GM23338 (cell line): Measurements from ENCODE around the gene IQCK. TPM values are rescaled to one million over a fixed set of nuclear protein-coding genes. Genes with fewer than 3 reads are reported as not detected.

Experiments
- ATAC-seq: fragments of 200-7000 bp; cut with Tn5 transposase; 3 replicates; pipeline ENCODE4 v1.9.1; 2020
- DNase-seq: peaks from one replicate; pipeline ENCODE4 v3.0.0-alpha.2; 2015; ENCODE audit warnings: low spot score
- H2AFZ ChIP-seq: fragments of 200-600 bp; sonication (generic); 2 replicates; pipeline ENCODE4 v1.8.0; 2016; ENCODE audit warnings: antibody characterized with exemption, mild to moderate bottlenecking, moderate library complexity
- H3F3A ChIP-seq: fragments of 200-600 bp; sonication (generic); replicated peaks from 2 replicates; pipeline ENCODE4 v1.8.0; 2017; ENCODE audit warnings: antibody characterized with exemption, mixed run types, low read depth
- H3K27ac ChIP-seq: fragments of 200-600 bp; sonication (generic); 2 replicates; pipeline ENCODE4 v1.6.1; 2016; ENCODE audit warnings: low read depth
- H3K27me3 ChIP-seq: fragments of 200-600 bp; sonication (generic); 2 replicates; pipeline ENCODE4 v1.8.0; 2016; ENCODE audit warnings: mild to moderate bottlenecking, mixed run types, moderate library complexity; ENCODE audit not compliant: insufficient read depth
- H3K36me3 ChIP-seq: fragments of 200-600 bp; sonication (generic); 2 replicates; pipeline ENCODE4 v1.8.0; 2016; ENCODE audit warnings: mild to moderate bottlenecking; ENCODE audit not compliant: insufficient read depth
- H3K4me1 ChIP-seq: fragments of 200-600 bp; sonication (generic); 2 replicates; pipeline ENCODE4 v1.8.0; 2016; ENCODE audit warnings: mild to moderate bottlenecking, moderate library complexity; ENCODE audit not compliant: insufficient read depth
- H3K4me2 ChIP-seq: fragments of 200-600 bp; sonication (generic); 2 replicates; pipeline ENCODE4 v1.7.1; 2017; ENCODE audit warnings: mixed run types
- H3K4me3 ChIP-seq: fragments of 200-600 bp; sonication (generic); 2 replicates; pipeline ENCODE4 v1.6.1; 2016; ENCODE audit warnings: mixed run types
- H3K79me2 ChIP-seq: fragments of 200-600 bp; sonication (generic); replicated peaks from 2 replicates; pipeline ENCODE4 v1.8.0; 2017; ENCODE audit warnings: mild to moderate bottlenecking; ENCODE audit not compliant: insufficient read depth
- H3K9me2 ChIP-seq: fragments of 200-600 bp; sonication (generic); 2 replicates; pipeline ENCODE4 v1.8.0; 2017; ENCODE audit not compliant: insufficient read depth
- H4K20me1 ChIP-seq: fragments of 200-600 bp; sonication (generic); replicated peaks from 2 replicates; pipeline ENCODE4 v1.8.0; 2017; ENCODE audit warnings: mild to moderate bottlenecking; ENCODE audit not compliant: insufficient read depth
- H3K27ac Mint-ChIP-seq: 2 replicates; pipeline ENCODE4 v1.8.0; 2020; ENCODE audit warnings: inconsistent platforms, mild to moderate bottlenecking, moderate library complexity, mixed read lengths
- H3K27me3 Mint-ChIP-seq: 3 replicates; pipeline ENCODE4 v1.8.0; 2022; ENCODE audit warnings: low read depth, mild to moderate bottlenecking, moderate library complexity, mixed read lengths, inconsistent platforms; ENCODE audit not compliant: insufficient read depth, poor library complexity
- H3K36me3 Mint-ChIP-seq: 3 replicates; pipeline ENCODE4 v1.8.0; 2021; ENCODE audit warnings: low read depth, mild to moderate bottlenecking, inconsistent platforms, moderate library complexity, mixed read lengths
- H3K4me1 Mint-ChIP-seq: 3 replicates; pipeline ENCODE4 v1.8.0; 2020; ENCODE audit warnings: mild to moderate bottlenecking, inconsistent platforms, mixed read lengths
- H3K4me3 Mint-ChIP-seq: 3 replicates; pipeline ENCODE4 v1.8.0; 2021; ENCODE audit warnings: moderate library complexity, mild to moderate bottlenecking, inconsistent platforms, mixed read lengths
- H3K9me3 Mint-ChIP-seq: 3 replicates; pipeline ENCODE4 v1.8.0; 2020; ENCODE audit warnings: moderate library complexity, mild to moderate bottlenecking, inconsistent platforms, mixed read lengths
- STAT1 ChIP-seq: IDR thresholded peaks from one replicate; pipeline ENCODE4 v1.6.1; 2016; ENCODE audit warnings: antibody characterized with exemption; ENCODE audit not compliant: unreplicated experiment
- ZNF331 ChIP-seq: fragments of 250-450 bp; sonication (Bioruptor Pico); IDR thresholded peaks from 2 replicates; pipeline ENCODE4 v1.5.0; 2020; ENCODE audit warnings: low read depth, mild to moderate bottlenecking, moderate library complexity
- polyA plus RNA-seq: library from polyadenylated mRNA; unstranded; fragments of >200 nt; fragmentation: Nextera tagmentation; extraction: Ambion mirVana; gene quantifications from 2 replicates; pipeline ENCODE4 v1.2.1, GENCODE V29; 2016
- total RNA-seq: library from RNA; depleted of rRNA; stranded (reverse); fragments of >200 nt; shearing (Covaris generic); gene quantifications from 2 replicates; pipeline ENCODE4 v1.2.3, GENCODE V29; 2014
- TF ChIP-seq, protein P1 (sequence below): IDR thresholded peaks from one replicate; pipeline ENCODE4 v1.6.1; 2018; ENCODE audit warnings: antibody characterized with exemption; ENCODE audit not compliant: unreplicated experiment

Gene IQCK
- total and polyA plus RNA-seq, 2 experiments from 2014 or later, result 7.6 to 10.0 TPM

DNA sequence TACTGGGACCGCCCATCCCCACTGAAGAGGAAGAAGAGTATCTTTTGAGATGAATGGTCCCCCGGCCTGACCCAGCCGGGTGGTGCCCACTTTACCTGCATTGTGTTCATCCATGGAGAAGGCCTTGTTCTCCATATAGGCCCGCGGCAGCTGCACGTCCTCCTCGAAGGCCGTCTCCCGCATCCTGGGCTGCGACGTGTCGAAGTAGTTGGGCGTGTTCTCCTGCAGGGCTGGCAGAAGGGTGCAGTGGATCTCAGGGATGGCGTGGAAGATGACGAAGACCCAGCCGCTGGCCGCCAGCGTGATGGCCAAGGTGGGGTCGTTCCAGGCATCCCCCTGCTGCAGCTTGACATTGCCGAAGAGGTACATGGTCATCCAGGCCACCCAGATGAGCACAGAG is 153.7 kb downstream of the IQCK start:
- H3K9me3 Mint-ChIP-seq, result no peaks in the 10 kb centered on the region
- peaks cover 12% of the 10 kb centered on the region for H3K27me3 Mint-ChIP-seq
- Histone ChIP-seq H3F3A (0 out of 2 replicates have a peak, but pooled peaks cover 3% of the 10 kb centered on the region), H4K20me1 (peaks cover 51% of the 10 kb centered on the region), H3K9me2 (no peaks in the 10 kb centered on the region), H3K4me3 (no peak overlapping the region), H3K27ac (no peak overlapping the region), H3K27me3 (no peaks in the 10 kb centered on the region), H3K36me3 (peaks cover 24% of the 10 kb centered on the region), H3K79me2 (peaks cover 98% of the 10 kb centered on the region), H3K4me1 (peaks cover 18% of the 10 kb centered on the region; the same call in 1 of the 2 replicates), H2AFZ (no peak overlapping the region), H3K4me2 (no peak overlapping the region)
- TF ChIP-seq ZNF331, result no peak
- TF ChIP-seq, protein P1, sequence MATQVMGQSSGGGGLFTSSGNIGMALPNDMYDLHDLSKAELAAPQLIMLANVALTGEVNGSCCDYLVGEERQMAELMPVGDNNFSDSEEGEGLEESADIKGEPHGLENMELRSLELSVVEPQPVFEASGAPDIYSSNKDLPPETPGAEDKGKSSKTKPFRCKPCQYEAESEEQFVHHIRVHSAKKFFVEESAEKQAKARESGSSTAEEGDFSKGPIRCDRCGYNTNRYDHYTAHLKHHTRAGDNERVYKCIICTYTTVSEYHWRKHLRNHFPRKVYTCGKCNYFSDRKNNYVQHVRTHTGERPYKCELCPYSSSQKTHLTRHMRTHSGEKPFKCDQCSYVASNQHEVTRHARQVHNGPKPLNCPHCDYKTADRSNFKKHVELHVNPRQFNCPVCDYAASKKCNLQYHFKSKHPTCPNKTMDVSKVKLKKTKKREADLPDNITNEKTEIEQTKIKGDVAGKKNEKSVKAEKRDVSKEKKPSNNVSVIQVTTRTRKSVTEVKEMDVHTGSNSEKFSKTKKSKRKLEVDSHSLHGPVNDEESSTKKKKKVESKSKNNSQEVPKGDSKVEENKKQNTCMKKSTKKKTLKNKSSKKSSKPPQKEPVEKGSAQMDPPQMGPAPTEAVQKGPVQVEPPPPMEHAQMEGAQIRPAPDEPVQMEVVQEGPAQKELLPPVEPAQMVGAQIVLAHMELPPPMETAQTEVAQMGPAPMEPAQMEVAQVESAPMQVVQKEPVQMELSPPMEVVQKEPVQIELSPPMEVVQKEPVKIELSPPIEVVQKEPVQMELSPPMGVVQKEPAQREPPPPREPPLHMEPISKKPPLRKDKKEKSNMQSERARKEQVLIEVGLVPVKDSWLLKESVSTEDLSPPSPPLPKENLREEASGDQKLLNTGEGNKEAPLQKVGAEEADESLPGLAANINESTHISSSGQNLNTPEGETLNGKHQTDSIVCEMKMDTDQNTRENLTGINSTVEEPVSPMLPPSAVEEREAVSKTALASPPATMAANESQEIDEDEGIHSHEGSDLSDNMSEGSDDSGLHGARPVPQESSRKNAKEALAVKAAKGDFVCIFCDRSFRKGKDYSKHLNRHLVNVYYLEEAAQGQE, result no peak
- ATAC-seq (no peak), DNase-seq (no peak)
- no peak overlapping the region; the same call in 2 of the 3 replicates for H3K4me3 Mint-ChIP-seq
- H3K27ac Mint-ChIP-seq, result no peak overlapping the region
- peaks cover 79% of the 10 kb centered on the region for H3K36me3 Mint-ChIP-seq
- peaks cover 24% of the 10 kb centered on the region for H3K4me1 Mint-ChIP-seq

DNA sequence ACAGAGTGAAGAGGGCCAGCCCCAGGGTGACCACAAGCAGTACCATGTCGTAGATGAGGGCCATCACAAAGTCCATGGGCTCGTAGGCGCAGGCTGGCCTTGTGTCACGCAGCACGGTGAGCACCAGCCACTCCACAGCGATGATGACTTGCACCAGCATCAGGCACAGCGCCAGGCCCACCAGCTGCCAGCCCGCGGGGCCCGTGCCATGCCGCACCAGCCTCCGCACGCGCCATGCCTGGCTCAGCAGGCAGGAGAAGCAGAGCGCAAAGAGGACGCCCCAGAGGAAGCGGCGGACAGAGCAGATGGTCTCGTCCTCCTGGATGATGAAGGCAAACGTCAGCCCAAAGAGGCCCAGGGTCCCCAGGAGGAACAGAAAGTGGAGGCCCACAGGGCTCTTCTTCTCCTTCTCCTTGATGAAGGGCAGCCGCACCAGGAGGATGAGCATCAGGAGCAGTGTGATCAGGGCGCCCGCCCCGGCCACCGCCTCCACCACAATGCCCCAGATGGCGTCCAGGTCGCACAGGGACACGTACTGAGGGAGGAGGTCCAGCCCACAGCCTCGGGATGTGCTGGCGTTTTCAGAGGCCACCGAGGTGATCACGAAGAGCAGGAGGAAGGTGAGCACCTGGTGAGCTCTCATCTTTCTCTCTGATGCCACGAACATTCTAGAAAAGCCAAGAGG is 154.2 kb downstream of the IQCK start:
- H3K4me3 Mint-ChIP-seq, result no peak overlapping the region
- peaks cover 30% of the 10 kb centered on the region for H3K4me1 Mint-ChIP-seq
- DNase-seq (no peak), ATAC-seq (no peak)
- no peaks in the 10 kb centered on the region for H3F3A ChIP-seq
- H3K4me3 ChIP-seq, result no peak overlapping the region
- H3K79me2 ChIP-seq, result peaks cover 98% of the 10 kb centered on the region
- no peaks in the 10 kb centered on the region for H3K9me3 Mint-ChIP-seq
- peaks cover 18% of the 10 kb centered on the region for H3K27me3 Mint-ChIP-seq
- peaks cover 20% of the 10 kb centered on the region for H3K36me3 ChIP-seq
- no peaks in the 10 kb centered on the region for H3K27me3 ChIP-seq
- H3K9me2 ChIP-seq, result no peaks in the 10 kb centered on the region
- H3K4me1 ChIP-seq, result peaks cover 22% of the 10 kb centered on the region
- no peak for TF ChIP-seq STAT1
- TF ChIP-seq, protein P1, result no peak
- H3K36me3 Mint-ChIP-seq, result peaks cover 79% of the 10 kb centered on the region
- no peak overlapping the region for H3K27ac Mint-ChIP-seq
- H4K20me1 ChIP-seq, result peaks cover 50% of the 10 kb centered on the region
- H3K27ac ChIP-seq, result no peak overlapping the region
- H2AFZ ChIP-seq, result no peak overlapping the region
- no peak overlapping the region for H3K4me2 ChIP-seq
